C4-2B (cell line): ENCODE measurements around the gene VWC2L.

Experiments used
- ZFX ChIP-seq: fragments of 450-650 bp; IDR thresholded peaks from 2 replicates; pipeline ENCODE4 v1.6.1; 2017
- TF ChIP-seq, protein P1 (sequence below): fragments of 450-650 bp; conservative IDR thresholded peaks from 2 replicates; pipeline ENCODE4 v1.5.1; 2017; ENCODE audit warnings: mild to moderate bottlenecking

DNA sequence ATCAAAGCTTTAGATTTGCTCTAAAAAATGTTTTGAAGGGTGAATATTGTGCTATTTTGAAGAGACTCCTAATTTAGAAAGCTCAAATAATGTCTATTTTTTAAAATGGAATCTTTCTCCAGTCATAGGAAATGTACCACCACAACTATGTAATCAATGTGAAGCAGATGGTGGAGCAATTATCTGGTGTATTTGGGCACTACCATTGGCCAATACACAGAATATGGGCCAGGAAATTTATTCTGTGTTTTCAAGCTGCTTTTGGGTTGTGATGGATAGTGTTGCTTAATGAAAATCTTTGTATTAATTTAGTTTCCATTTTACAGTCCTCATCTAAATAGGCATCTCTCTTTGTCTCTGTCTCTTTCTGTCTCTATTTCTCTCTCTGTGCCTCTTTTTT is 17.1 kb upstream of the VWC2L start:
- TF ChIP-seq, protein P1, sequence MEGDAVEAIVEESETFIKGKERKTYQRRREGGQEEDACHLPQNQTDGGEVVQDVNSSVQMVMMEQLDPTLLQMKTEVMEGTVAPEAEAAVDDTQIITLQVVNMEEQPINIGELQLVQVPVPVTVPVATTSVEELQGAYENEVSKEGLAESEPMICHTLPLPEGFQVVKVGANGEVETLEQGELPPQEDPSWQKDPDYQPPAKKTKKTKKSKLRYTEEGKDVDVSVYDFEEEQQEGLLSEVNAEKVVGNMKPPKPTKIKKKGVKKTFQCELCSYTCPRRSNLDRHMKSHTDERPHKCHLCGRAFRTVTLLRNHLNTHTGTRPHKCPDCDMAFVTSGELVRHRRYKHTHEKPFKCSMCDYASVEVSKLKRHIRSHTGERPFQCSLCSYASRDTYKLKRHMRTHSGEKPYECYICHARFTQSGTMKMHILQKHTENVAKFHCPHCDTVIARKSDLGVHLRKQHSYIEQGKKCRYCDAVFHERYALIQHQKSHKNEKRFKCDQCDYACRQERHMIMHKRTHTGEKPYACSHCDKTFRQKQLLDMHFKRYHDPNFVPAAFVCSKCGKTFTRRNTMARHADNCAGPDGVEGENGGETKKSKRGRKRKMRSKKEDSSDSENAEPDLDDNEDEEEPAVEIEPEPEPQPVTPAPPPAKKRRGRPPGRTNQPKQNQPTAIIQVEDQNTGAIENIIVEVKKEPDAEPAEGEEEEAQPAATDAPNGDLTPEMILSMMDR = no peak
- no peak for TF ChIP-seq ZFX
